H1 (cell line): ENCODE results near the gene ATAD5. TPM values are rescaled to one million over a fixed set of nuclear protein-coding genes. Genes with fewer than 3 reads are reported as not detected.

Source experiments
- CTCF ChIA-PET: fragments of 300-600 bp; sonication (Branson Sonifier 250); formaldehyde crosslinking; loops from one replicate; lab custom pipeline; 2021; ENCODE audit not compliant: partially characterized antibody; lab: Charles Lee
- POLR2A ChIA-PET: fragments of 300-600 bp; sonication (Branson Sonifier 250); formaldehyde crosslinking; loops from one replicate; lab custom pipeline; 2021; ENCODE audit warnings: inconsistent platforms; ENCODE audit not compliant: partially characterized antibody; lab: Charles Lee
- DNase-seq, 2 experiments: peaks; one replicate each; pipeline versions ENCODE4 v3.0.0 to v3.0.0-alpha.2; 2010 to 2022; ENCODE audit warnings: low spot score in 2 of 2, low read depth in 1 of 2, mixed read lengths in 1 of 2
- FAIRE-seq: peaks from 2 replicates; lab custom pipeline; 2011; peaks lifted over from hg19 to GRCh38; lab: Jason Lieb, UNC
- H2AFZ ChIP-seq: 2 replicates; pipeline ENCODE4 v1.8.1; 2012; ENCODE audit warnings: low read length, inconsistent platforms
- H2AK5ac ChIP-seq: 2 replicates; pipeline ENCODE4 v1.6.1; 2013; ENCODE audit warnings: low read depth, low read length
- H2BK120ac ChIP-seq: replicated peaks from 2 replicates; pipeline ENCODE3; 2013; ENCODE audit warnings: low read depth, low read length, inconsistent platforms
- H2BK12ac ChIP-seq: 2 replicates; pipeline ENCODE4 v1.6.1; 2013; ENCODE audit warnings: low read depth, low read length
- H2BK15ac ChIP-seq: 2 replicates; pipeline ENCODE4 v1.6.1; 2013; ENCODE audit warnings: low read length
- H2BK20ac ChIP-seq: 2 replicates; pipeline ENCODE4 v1.6.1; 2013; ENCODE audit warnings: low read length
- H2BK5ac ChIP-seq: 2 replicates; pipeline ENCODE4 v1.6.1; 2013; ENCODE audit warnings: low read depth, low read length
- H3K14ac ChIP-seq: 2 replicates; pipeline ENCODE4 v1.6.1; 2013; ENCODE audit warnings: inconsistent platforms; ENCODE audit not compliant: insufficient read length
- H3K18ac ChIP-seq: 2 replicates; pipeline ENCODE4 v1.6.1; 2013; ENCODE audit warnings: low read length; ENCODE audit errors: extremely low read depth
- H3K23ac ChIP-seq: 2 replicates; pipeline ENCODE4 v1.6.1; 2013; ENCODE audit warnings: inconsistent platforms; ENCODE audit not compliant: insufficient read length
- H3K23me2 ChIP-seq: 2 replicates; pipeline ENCODE4 v1.6.1; 2013; ENCODE audit warnings: low read depth, low read length
- H3K27ac ChIP-seq: 2 replicates; pipeline ENCODE4 v1.6.1; 2011; ENCODE audit warnings: low read depth, low read length, inconsistent platforms
- H3K27me3 ChIP-seq, 4 experiments: replicated peaks in 1 of 4; 1 replicate in 1 of 4; 2 replicates in 3 of 4; pipeline versions ENCODE4 v1.6.1 to v1.8.1; 2011 to 2013; ENCODE audit warnings: low read length in 3 of 4, mild to moderate bottlenecking in 3 of 4, inconsistent platforms in 2 of 4, mixed read lengths in 2 of 4, moderate library complexity in 1 of 4; ENCODE audit not compliant: control insufficient read depth in 3 of 4, insufficient read depth in 3 of 4; ENCODE audit errors: extremely low read depth in 1 of 4
- H3K36me3 ChIP-seq, 4 experiments: 2 replicates each; pipeline versions ENCODE4 v1.6.1 to v1.8.1; 2011 to 2013; ENCODE audit warnings: mild to moderate bottlenecking in 4 of 4, low read length in 3 of 4, moderate library complexity in 2 of 4, control low read depth in 1 of 4, inconsistent platforms in 1 of 4; ENCODE audit not compliant: insufficient read depth in 4 of 4, control insufficient read depth in 2 of 4
- H3K4ac ChIP-seq: replicated peaks from 2 replicates; pipeline ENCODE3; 2013; ENCODE audit warnings: low read length, low read depth, mixed read lengths, inconsistent platforms; ENCODE audit not compliant: insufficient read length
- H3K4me1 ChIP-seq, 4 experiments: replicated peaks in 1 of 4; 1 replicate in 1 of 4; 2 replicates in 3 of 4; pipeline versions ENCODE4 v1.6.1 to v1.8.1; 2011 to 2013; ENCODE audit warnings: low read length in 3 of 4, inconsistent platforms in 2 of 4, mixed read lengths in 1 of 4; ENCODE audit not compliant: insufficient read depth in 4 of 4, control insufficient read depth in 3 of 4
- H3K4me2 ChIP-seq, 2 experiments: 2 replicates each; pipeline versions ENCODE4 v1.6.1 to v1.8.1; 2011 to 2013; ENCODE audit warnings: low read depth in 2 of 2, low read length in 2 of 2, control low read depth in 1 of 2, inconsistent platforms in 1 of 2, mild to moderate bottlenecking in 1 of 2; ENCODE audit not compliant: insufficient read depth in 1 of 2
- H3K4me3 ChIP-seq, 4 experiments: fragments of 200-600, 300-600 bp in 1 of 4; sonication (generic), shearing (Covaris generic), sonication (Bioruptor Twin) in 1 of 4; 2 replicates each; pipeline versions ENCODE4 v1.5.1 to v1.8.1; 2011 to 2016; ENCODE audit warnings: low read length in 4 of 4, low read depth in 3 of 4, control low read depth in 2 of 4, inconsistent platforms in 2 of 4, mild to moderate bottlenecking in 2 of 4, mixed read lengths in 1 of 4, moderate library complexity in 1 of 4; ENCODE audit not compliant: insufficient read depth in 2 of 4; ENCODE audit errors: extremely low read depth in 1 of 4
- H3K56ac ChIP-seq: replicated peaks from 2 replicates; pipeline ENCODE3; 2013; ENCODE audit warnings: low read depth, mild to moderate bottlenecking, mixed read lengths, low read length, inconsistent platforms; ENCODE audit not compliant: insufficient read length
- H3K79me1 ChIP-seq: 2 replicates; pipeline ENCODE4 v1.6.1; 2013; ENCODE audit warnings: low read depth, low read length, control low read depth
- H3K79me2 ChIP-seq, 2 experiments: 2 replicates each; pipeline versions ENCODE4 v1.6.1 to v1.8.1; 2012 to 2013; ENCODE audit warnings: low read length in 2 of 2, mild to moderate bottlenecking in 2 of 2, inconsistent platforms in 1 of 2; ENCODE audit not compliant: insufficient read depth in 2 of 2, control insufficient read depth in 1 of 2
- H3K9ac ChIP-seq, 4 experiments: replicated peaks in 1 of 4; 1 replicate in 1 of 4; 2 replicates in 3 of 4; pipeline versions ENCODE4 v1.6.1 to v1.8.1; 2011 to 2013; ENCODE audit warnings: low read depth in 3 of 4, low read length in 3 of 4, control low read depth in 2 of 4, mild to moderate bottlenecking in 2 of 4, moderate library complexity in 2 of 4, inconsistent platforms in 1 of 4; ENCODE audit errors: extremely low read depth in 1 of 4
- H3K9me3 ChIP-seq, 2 experiments: 2 replicates each; pipeline versions ENCODE4 v1.6.1 to v1.8.1; 2012 to 2013; ENCODE audit warnings: mild to moderate bottlenecking in 2 of 2, moderate library complexity in 2 of 2, control low read depth in 1 of 2, inconsistent platforms in 1 of 2, low read depth in 1 of 2, low read length in 1 of 2, mixed read lengths in 1 of 2; ENCODE audit not compliant: insufficient read depth in 2 of 2
- H4K20me1 ChIP-seq, 2 experiments: replicated peaks in 1 of 2; 2 replicates each; pipeline versions ENCODE3 to v1.8.1; 2011 to 2013; ENCODE audit warnings: inconsistent platforms in 2 of 2, low read length in 2 of 2, mild to moderate bottlenecking in 1 of 2; ENCODE audit not compliant: insufficient read depth in 2 of 2, control insufficient read depth in 1 of 2
- H4K5ac ChIP-seq: 2 replicates; pipeline ENCODE4 v1.6.1; 2013; ENCODE audit warnings: low read length, low read depth, mixed read lengths, inconsistent platforms; ENCODE audit not compliant: insufficient read length
- H4K8ac ChIP-seq: 2 replicates; pipeline ENCODE4 v1.8.0; 2013; ENCODE audit warnings: mild to moderate bottlenecking, moderate library complexity, low read length, inconsistent platforms; ENCODE audit not compliant: insufficient read depth; ENCODE audit errors: extremely low read depth
- H4K91ac ChIP-seq: replicated peaks from 2 replicates; pipeline ENCODE3; 2013; ENCODE audit warnings: low read length, mixed read lengths, inconsistent platforms; ENCODE audit not compliant: insufficient read length
- BRCA1 ChIP-seq: IDR thresholded peaks from 2 replicates; pipeline ENCODE4 v1.6.1; 2012; ENCODE audit warnings: low read depth, low read length, improper control_type of control experiment
- CHD2 ChIP-seq: IDR thresholded peaks from 2 replicates; pipeline ENCODE4 v1.6.1; 2012; ENCODE audit warnings: low read length, improper control_type of control experiment
- CTBP2 ChIP-seq: IDR thresholded peaks from 2 replicates; pipeline ENCODE4 v1.7.0; 2011; ENCODE audit warnings: borderline replicate concordance, mild to moderate bottlenecking, moderate library complexity, mixed read lengths, low read length; ENCODE audit not compliant: insufficient read depth, insufficient read length
- EGR1 ChIP-seq: IDR thresholded peaks from 2 replicates; pipeline ENCODE4 v1.6.1; 2011; ENCODE audit warnings: low read depth, low read length, borderline replicate concordance
- JUND ChIP-seq: IDR thresholded peaks from 2 replicates; pipeline ENCODE4 v1.6.1; 2011; ENCODE audit warnings: mild to moderate bottlenecking, improper control_type of control experiment, low read length
- NRF1 ChIP-seq: IDR thresholded peaks from 2 replicates; pipeline ENCODE4 v1.6.1; 2011; ENCODE audit warnings: mild to moderate bottlenecking, low read depth, low read length, improper control_type of control experiment
- RAD21 ChIP-seq, 2 experiments: IDR thresholded peaks in 1 of 2; conservative IDR thresholded peaks in 1 of 2; 2 replicates each; pipeline ENCODE4 v1.6.1; 2011; ENCODE audit warnings: low read depth in 2 of 2, low read length in 2 of 2, improper control_type of control experiment in 1 of 2, inconsistent platforms in 1 of 2, mild to moderate bottlenecking in 1 of 2, moderate library complexity in 1 of 2
- RFX5 ChIP-seq: IDR thresholded peaks from 2 replicates; pipeline ENCODE4 v1.6.1; 2011; ENCODE audit warnings: low read depth, low read length, improper control_type of control experiment, borderline replicate concordance
- SAP30 ChIP-seq: fragments of 300-600 bp; sonication (generic); IDR thresholded peaks from 2 replicates; pipeline ENCODE4 v1.7.1; 2012; ENCODE audit warnings: low read length, moderate library complexity, mild to moderate bottlenecking, inconsistent platforms; ENCODE audit not compliant: insufficient read depth, insufficient replicate concordance
- WGBS, 2 experiments: shearing (Covaris generic) in 1 of 2; methylation state at CpG; one replicate each; pipeline versions ENCODE4 v1.1.6 to v1.1.7; 2013 to 2015; ENCODE audit warnings: low lambda C conversion rate in 2 of 2, mixed read lengths in 2 of 2, inconsistent platforms in 1 of 2, low coverage in 1 of 2, missing lambda C conversion rate in 1 of 2; ENCODE audit not compliant: insufficient replicate concordance in 2 of 2, insufficient coverage in 1 of 2, insufficient read length in 1 of 2; ENCODE audit errors: extremely low coverage in 1 of 2, missing lambda C conversion rate in 1 of 2; 5-methylcytosine and 5-hydroxymethylcytosine counted together
- polyA plus RNA-seq, 7 experiments: library from polyadenylated mRNA; depleted of rRNA in 3 of 7; stranded (reverse) in 5 of 7; unstranded in 2 of 7; fragments of >200 nt in 5 of 7; fragments of 200-250 nt in 2 of 7; gene quantifications; 1 replicate in 5 of 7; 2 replicates in 1 of 7; 4 replicates in 1 of 7; pipeline versions ENCODE4 v1.2.1 to v1.2.3, GENCODE V29; 2011 to 2013; ENCODE audit warnings: missing spikeins in 2 of 7, mixed read lengths in 2 of 7
- total RNA-seq: library from RNA; stranded (reverse); fragmentation: NEBNext Ultra II Directional; extraction: Animal tissue kit (Norgen Biotek cat#: 25700); gene quantifications from 2 replicates; pipeline ENCODE4 v1.2.1, GENCODE V29; 2021
- TF ChIP-seq, protein P1 (sequence below): IDR thresholded peaks from 2 replicates; pipeline ENCODE4 v1.6.1; 2011; ENCODE audit warnings: low read depth, mild to moderate bottlenecking, low read length; ENCODE audit not compliant: insufficient read depth

ATAD5 gene
- total and polyA plus RNA-seq, 2 of the 8 experiments (the other 6 are each of a cell fraction or from before 2014, with no cell fraction given): 3.5 to 30.0 TPM

DNA sequence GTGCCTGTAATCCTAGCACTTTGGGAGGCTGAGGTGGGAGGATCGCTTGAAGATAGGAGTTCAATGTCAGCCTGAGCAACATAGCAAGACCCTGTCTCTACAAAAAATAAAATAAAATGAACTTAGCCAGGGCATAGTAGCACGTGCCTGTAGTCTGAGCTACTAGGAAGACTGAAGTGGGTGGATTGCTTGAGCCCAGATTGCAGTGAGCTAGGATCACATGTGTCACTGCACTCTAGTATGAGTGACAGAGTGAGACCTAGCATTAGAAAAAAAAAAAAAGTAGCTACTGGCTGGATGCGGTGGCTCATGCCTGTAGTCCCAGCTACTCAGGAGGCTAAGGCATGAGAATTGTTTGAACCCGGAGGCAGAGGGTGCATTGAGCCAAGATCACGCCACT, 96.0 kb downstream of the ATAD5 start:
- Histone ChIP-seq H3K56ac (no peak overlapping the region), H4K91ac (no peak overlapping the region), H3K9me3 (no peaks in the 10 kb centered on the region), H3K14ac (no peak overlapping the region), H3K27me3 (peaks cover 7 to 18% (median 12%) of the 10 kb centered on the region in 4 experiments), H3K4me1 (no peaks in the 10 kb centered on the region), H3K23ac (no peak overlapping the region), H3K23me2 (0 out of 2 replicates have a peak, but pooled peaks cover under 1% of the 10 kb centered on the region), H4K8ac (no peak overlapping the region), H2AK5ac (no peak overlapping the region), H2BK5ac (no peak overlapping the region), H3K27ac (no peak overlapping the region), H3K9ac (no peak overlapping the region), H3K4me3 (no peak overlapping the region), H3K18ac (no peak overlapping the region), H2BK120ac (no peak overlapping the region), H3K4ac (no peak overlapping the region), H4K20me1 (no peaks in the 10 kb centered on the region), H3K4me2 (no peak overlapping the region), H3K36me3 (no peaks in the 10 kb centered on the region), H3K79me1 (no peaks in the 10 kb centered on the region), H2BK20ac (no peak overlapping the region), H2AFZ (no peak overlapping the region), H4K5ac (no peak overlapping the region), H3K79me2 (no peaks in the 10 kb centered on the region), H2BK15ac (no peak overlapping the region), H2BK12ac (no peak overlapping the region)
- WGBS, 2 experiments: 88% methylated on average over 5 of the region's 5 CpGs; no CpG with 5 or more reads in 1 of the 2 experiments
- POLR2A ChIA-PET: no interaction called here
- CTCF ChIA-PET: interaction anchor here (0.6 to 1.3 kb wide), 4 partner anchors 11 to 597 kb away, joined by 3 to 4 read pairs (median 3); partner anchors contain the start of gene RNF135
- FAIRE-seq (no peak), DNase-seq (no peak)
- no peak for TF ChIP-seq RFX5
- no peak for TF ChIP-seq CTBP2
- TF ChIP-seq, protein P1, sequence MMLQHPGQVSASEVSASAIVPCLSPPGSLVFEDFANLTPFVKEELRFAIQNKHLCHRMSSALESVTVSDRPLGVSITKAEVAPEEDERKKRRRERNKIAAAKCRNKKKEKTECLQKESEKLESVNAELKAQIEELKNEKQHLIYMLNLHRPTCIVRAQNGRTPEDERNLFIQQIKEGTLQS: no peak
- no peak for TF ChIP-seq BRCA1
- no peak for TF ChIP-seq CHD2
- no peak for TF ChIP-seq NRF1
- TF ChIP-seq EGR1: no peak
- no peak for TF ChIP-seq SAP30
- TF ChIP-seq JUND: no peak
- no peak for TF ChIP-seq RAD21 (IDR thresholded peaks at IDR 0.05 in 1 of 2, conservative IDR thresholded peaks at IDR 0.05 in 1 of 2; ENCODE audit: low read depth in 2 of 2, low read length in 2 of 2)
